Mesenchymal stem cell (in vitro differentiated cells and primary cell): ENCODE measurements around the gene MEGF11.

Source experiments
- DNase-seq: peaks from one replicate; pipeline ENCODE4 v3.0.0-alpha.2; 2013
- H2AFZ ChIP-seq: one replicate; pipeline ENCODE4 v1.6.1; 2013; ENCODE audit warnings: low read depth, mild to moderate bottlenecking, control low read depth, inconsistent platforms, low read length, moderate library complexity
- H2AK5ac ChIP-seq: 2 replicates; pipeline ENCODE4 v1.6.1; 2013; ENCODE audit warnings: low read length, moderate library complexity, mild to moderate bottlenecking, inconsistent platforms; ENCODE audit not compliant: severe bottlenecking
- H2BK120ac ChIP-seq: one replicate; pipeline ENCODE4 v1.6.1; 2013; ENCODE audit warnings: low read depth, mild to moderate bottlenecking, inconsistent platforms, low read length, moderate library complexity
- H2BK12ac ChIP-seq, 2 experiments: one replicate each; pipeline ENCODE4 v1.6.1; 2013; ENCODE audit warnings: inconsistent platforms in 2 of 2, low read length in 2 of 2, mild to moderate bottlenecking in 2 of 2, moderate library complexity in 2 of 2, control low read depth in 1 of 2
- H2BK15ac ChIP-seq: one replicate; pipeline ENCODE4 v1.6.1; 2013; ENCODE audit warnings: mild to moderate bottlenecking, low read depth, inconsistent platforms; ENCODE audit not compliant: poor library complexity, severe bottlenecking
- H2BK5ac ChIP-seq: 2 replicates; pipeline ENCODE4 v1.6.1; 2013; ENCODE audit warnings: low read depth, mild to moderate bottlenecking, low read length, control low read depth, inconsistent platforms; ENCODE audit not compliant: poor library complexity, severe bottlenecking
- H3K14ac ChIP-seq, 2 experiments: one replicate each; pipeline ENCODE4 v1.6.1; 2013; ENCODE audit warnings: inconsistent platforms in 2 of 2, low read length in 2 of 2, control low read depth in 1 of 2, mild to moderate bottlenecking in 1 of 2, moderate library complexity in 1 of 2
- H3K18ac ChIP-seq, 2 experiments: one replicate each; pipeline ENCODE4 v1.6.1; 2013; ENCODE audit warnings: inconsistent platforms in 2 of 2, low read length in 2 of 2, control low read depth in 1 of 2, low read depth in 1 of 2, mild to moderate bottlenecking in 1 of 2
- H3K23ac ChIP-seq, 2 experiments: one replicate each; pipeline ENCODE4 v1.6.1; 2013; ENCODE audit warnings: inconsistent platforms in 2 of 2, low read length in 2 of 2, mild to moderate bottlenecking in 2 of 2, moderate library complexity in 2 of 2, control low read depth in 1 of 2
- H3K27ac ChIP-seq: 2 replicates; pipeline ENCODE4 v1.5.1; 2013; ENCODE audit warnings: mild to moderate bottlenecking, moderate library complexity, low read length, control low read depth, inconsistent platforms; ENCODE audit not compliant: poor library complexity, severe bottlenecking
- H3K27me3 ChIP-seq, 2 experiments: 2 replicates each; pipeline versions ENCODE4 v1.6.1 to v1.7.0; 2013; ENCODE audit warnings: low read length in 2 of 2, mild to moderate bottlenecking in 2 of 2, moderate library complexity in 2 of 2, control low read depth in 1 of 2, inconsistent platforms in 1 of 2; ENCODE audit not compliant: control insufficient read depth in 1 of 2, insufficient read depth in 1 of 2
- H3K36me3 ChIP-seq, 2 experiments: 2 replicates each; pipeline versions ENCODE4 v1.6.1 to v1.7.0; 2013; ENCODE audit warnings: low read length in 2 of 2, control low read depth in 1 of 2, inconsistent platforms in 1 of 2, low read depth in 1 of 2, mild to moderate bottlenecking in 1 of 2; ENCODE audit not compliant: insufficient read depth in 2 of 2, control insufficient read depth in 1 of 2
- H3K4ac ChIP-seq, 2 experiments: one replicate each; pipeline ENCODE4 v1.6.1; 2013; ENCODE audit warnings: inconsistent platforms in 2 of 2, low read length in 2 of 2, mild to moderate bottlenecking in 2 of 2, moderate library complexity in 2 of 2, control low read depth in 1 of 2, low read depth in 1 of 2
- H3K4me1 ChIP-seq: 2 replicates; pipeline ENCODE4 v1.6.1; 2013; ENCODE audit warnings: low read depth, low read length, control low read depth; ENCODE audit not compliant: control insufficient read depth, insufficient read depth
- H3K4me2 ChIP-seq: 2 replicates; pipeline ENCODE4 v1.6.1; 2013; ENCODE audit warnings: low read length, mild to moderate bottlenecking, inconsistent platforms; ENCODE audit not compliant: poor library complexity, severe bottlenecking
- H3K4me3 ChIP-seq, 2 experiments: 2 replicates each; pipeline versions ENCODE4 v1.5.1 to v1.7.0; 2013; ENCODE audit warnings: low read length in 2 of 2, mild to moderate bottlenecking in 2 of 2, control low read depth in 1 of 2, low read depth in 1 of 2; ENCODE audit not compliant: insufficient read depth in 1 of 2
- H3K79me1 ChIP-seq: replicated peaks from 2 replicates; pipeline ENCODE4 v1.6.1; 2013; ENCODE audit warnings: mild to moderate bottlenecking, control low read depth, low read length, inconsistent platforms; ENCODE audit not compliant: poor library complexity, severe bottlenecking
- H3K9ac ChIP-seq: 2 replicates; pipeline ENCODE4 v1.7.0; 2013; ENCODE audit warnings: mild to moderate bottlenecking, low read length, moderate library complexity
- H3K9me3 ChIP-seq: 2 replicates; pipeline ENCODE4 v1.7.0; 2013; ENCODE audit warnings: mild to moderate bottlenecking, low read length; ENCODE audit not compliant: control insufficient read depth
- H4K8ac ChIP-seq: one replicate; pipeline ENCODE4 v1.6.1; 2013; ENCODE audit warnings: inconsistent platforms, mild to moderate bottlenecking, low read length, moderate library complexity
- H4K91ac ChIP-seq: one replicate; pipeline ENCODE4 v1.6.1; 2013; ENCODE audit warnings: mild to moderate bottlenecking, low read length, inconsistent platforms
- WGBS: methylation state at CpG from one replicate; pipeline ENCODE4 v1.1.7; 2013; ENCODE audit warnings: mixed read lengths; 5-methylcytosine and 5-hydroxymethylcytosine counted together

The MEGF11 gene

DNA sequence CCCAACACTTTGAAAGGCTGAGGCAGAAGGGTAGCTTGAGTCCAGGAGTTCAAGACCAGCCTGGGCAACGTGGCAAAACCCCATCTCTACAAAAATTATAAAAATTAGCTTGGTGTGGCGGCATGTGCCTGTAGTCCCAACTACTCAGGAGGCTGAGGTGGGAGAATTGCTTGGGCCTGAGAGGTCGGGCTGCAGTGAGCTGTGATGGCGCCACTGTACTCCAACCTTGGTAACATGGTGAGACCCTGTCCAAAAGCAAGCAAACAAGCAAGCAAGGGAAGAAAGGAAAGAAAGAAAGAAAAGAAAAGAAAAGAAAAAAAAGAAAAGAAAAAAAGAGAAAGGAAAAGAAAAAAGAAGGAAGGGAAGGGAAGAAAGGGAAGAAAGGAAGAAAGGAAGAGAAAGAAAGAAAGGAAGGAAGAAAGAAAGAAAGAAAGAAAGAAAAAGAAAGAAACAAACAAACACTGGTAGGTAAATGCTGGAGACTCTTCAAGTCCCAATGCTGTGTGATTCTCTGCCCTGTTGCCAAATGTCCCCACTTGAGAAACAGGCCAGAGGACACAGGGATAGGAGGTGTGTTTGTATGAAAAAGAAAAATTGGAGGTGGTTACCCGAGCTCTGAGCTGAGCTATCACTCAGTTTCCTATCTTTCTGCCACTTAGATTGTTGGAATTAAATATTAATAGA is 263.1 kb downstream of the MEGF11 start:
- H4K91ac ChIP-seq: no peak overlapping the region
- no peaks in the 10 kb centered on the region for H3K9me3 ChIP-seq
- no peaks in the 10 kb centered on the region for H3K36me3 ChIP-seq
- WGBS: 65% methylated on average over 3 of the region's 5 CpGs
- H3K4me3 ChIP-seq: no peak overlapping the region
- H3K79me1 ChIP-seq: no peaks in the 10 kb centered on the region
- no peak for DNase-seq
- peaks cover 53 to 92% of the 10 kb centered on the region in 2 experiments for H3K27me3 ChIP-seq
- peaks cover 3% of the 10 kb centered on the region for H3K4me1 ChIP-seq
- no peak overlapping the region for H2BK12ac ChIP-seq
- no peak overlapping the region for H3K14ac ChIP-seq
- H2BK120ac ChIP-seq: no peak overlapping the region
- H3K23ac ChIP-seq: no peak overlapping the region
- H3K18ac ChIP-seq: no peak overlapping the region
- no peak overlapping the region for H3K4ac ChIP-seq
- no peak overlapping the region for H3K9ac ChIP-seq
- no peak overlapping the region for H2BK5ac ChIP-seq
- no peak overlapping the region for H3K4me2 ChIP-seq
- no peak overlapping the region for H2AK5ac ChIP-seq
- H4K8ac ChIP-seq: no peak overlapping the region
- H2AFZ ChIP-seq: no peak overlapping the region
- no peak overlapping the region for H2BK15ac ChIP-seq
- H3K27ac ChIP-seq: no peak overlapping the region

DNA sequence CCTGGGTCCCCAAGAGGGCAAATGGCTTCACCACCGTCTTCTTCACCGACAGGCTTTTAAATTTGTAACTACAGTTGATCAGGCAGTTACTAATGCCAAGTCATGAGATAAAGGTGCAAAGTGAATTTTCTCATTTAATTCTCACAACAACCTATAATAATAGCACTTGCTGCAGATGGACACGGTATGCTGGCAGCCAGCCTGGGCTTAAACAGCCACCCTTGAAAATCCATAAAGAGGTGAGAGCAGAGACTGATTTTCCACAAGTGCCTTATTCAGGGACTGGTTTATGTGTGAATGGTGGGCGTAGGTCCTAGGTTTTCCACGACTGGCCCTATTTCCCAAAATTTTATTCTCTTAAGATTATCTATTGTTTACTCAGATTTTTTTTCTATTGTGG is 266.4 kb downstream of the MEGF11 start:
- Histone ChIP-seq H2BK15ac (no peak overlapping the region), H3K79me1 (no peaks in the 10 kb centered on the region), H3K27me3 (peaks cover 49 to 88% of the 10 kb centered on the region in 2 experiments), H2AFZ (no peak overlapping the region), H3K14ac (no peak overlapping the region), H3K23ac (no peak overlapping the region), H3K27ac (no peak overlapping the region), H3K4me1 (peaks cover 6% of the 10 kb centered on the region), H4K91ac (no peak overlapping the region), H3K36me3 (no peaks in the 10 kb centered on the region), H4K8ac (no peak overlapping the region), H3K18ac (no peak overlapping the region), H3K9me3 (no peaks in the 10 kb centered on the region), H2BK5ac (no peak overlapping the region), H3K9ac (no peak overlapping the region), H3K4me3 (no peak overlapping the region), H2BK12ac (no peak overlapping the region), H2AK5ac (no peak overlapping the region), H2BK120ac (no peak overlapping the region), H3K4me2 (no peak overlapping the region), H3K4ac (no peak overlapping the region)
- DNase-seq: no peak
- 87% methylated on average over 3 of the region's 5 CpGs for WGBS

DNA sequence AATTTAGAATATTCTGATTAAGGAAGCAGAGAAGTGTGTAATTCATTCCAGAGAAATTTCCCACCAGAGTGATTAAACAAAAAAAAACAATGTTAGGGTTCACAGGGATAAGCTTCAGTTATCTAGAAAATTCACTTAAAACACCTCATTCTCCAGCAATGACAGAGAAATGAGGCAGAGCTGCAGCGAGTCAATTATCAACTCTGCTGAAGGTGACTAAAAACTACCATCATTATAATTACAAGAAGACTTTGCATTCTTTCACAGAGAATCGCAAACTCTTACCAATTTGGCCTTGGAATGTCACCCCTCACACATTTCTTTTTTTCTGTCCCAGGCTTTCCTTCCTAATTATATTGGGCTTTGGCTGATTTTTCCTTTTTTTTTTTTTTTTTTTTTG is 267.1 kb downstream of the MEGF11 start:
- no peaks in the 10 kb centered on the region for H3K36me3 ChIP-seq
- no peak overlapping the region for H2BK5ac ChIP-seq
- DNase-seq: no peak
- H3K23ac ChIP-seq: no peak overlapping the region
- no peak overlapping the region for H3K27ac ChIP-seq
- peaks cover 9% of the 10 kb centered on the region for H3K4me1 ChIP-seq
- no peak overlapping the region for H2BK15ac ChIP-seq
- H4K91ac ChIP-seq: no peak overlapping the region
- no peak overlapping the region for H4K8ac ChIP-seq
- H3K9me3 ChIP-seq: no peaks in the 10 kb centered on the region
- H2BK12ac ChIP-seq: no peak overlapping the region
- H3K9ac ChIP-seq: no peak overlapping the region
- no peak overlapping the region for H3K4ac ChIP-seq
- peaks cover 49 to 86% of the 10 kb centered on the region in 2 experiments for H3K27me3 ChIP-seq
- no peak overlapping the region for H2AFZ ChIP-seq
- no peak overlapping the region for H3K14ac ChIP-seq
- no peak overlapping the region for H3K4me3 ChIP-seq
- WGBS: 20% methylated on average over 2 of the region's 2 CpGs
- H3K4me2 ChIP-seq: no peak overlapping the region
- no peak overlapping the region for H2AK5ac ChIP-seq
- no peaks in the 10 kb centered on the region for H3K79me1 ChIP-seq
- no peak overlapping the region for H3K18ac ChIP-seq
- no peak overlapping the region for H2BK120ac ChIP-seq

DNA sequence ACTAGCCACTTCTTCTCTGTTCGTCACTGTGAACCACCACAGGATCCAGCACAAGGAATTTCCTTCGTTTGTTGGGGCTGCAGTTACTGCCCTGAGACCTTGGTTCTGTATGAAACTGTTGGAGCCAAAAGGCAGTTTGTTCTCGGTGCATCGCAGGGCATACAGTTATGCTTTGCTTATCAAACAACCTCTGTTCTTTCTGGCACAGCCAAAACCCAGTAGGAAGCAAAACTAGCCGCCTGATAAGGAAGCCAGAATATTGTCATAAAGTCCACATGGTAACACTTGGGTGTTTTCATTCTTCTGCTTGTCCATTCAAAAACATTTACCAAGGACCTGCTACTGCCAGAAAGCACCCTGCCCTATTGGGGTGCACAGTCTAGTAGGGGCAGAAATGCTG is 268.2 kb downstream of the MEGF11 start:
- no peak overlapping the region for H3K18ac ChIP-seq
- no peak overlapping the region for H3K27ac ChIP-seq
- DNase-seq: no peak
- H4K91ac ChIP-seq: no peak overlapping the region
- H2AK5ac ChIP-seq: no peak overlapping the region
- no peak overlapping the region for H3K4me3 ChIP-seq
- no peak overlapping the region for H3K9ac ChIP-seq
- 85% methylated on average over 5 of the region's 5 CpGs for WGBS
- no peak overlapping the region for H2BK12ac ChIP-seq
- no peaks in the 10 kb centered on the region for H3K36me3 ChIP-seq
- H2BK120ac ChIP-seq: no peak overlapping the region
- no peak overlapping the region for H3K4ac ChIP-seq
- H3K14ac ChIP-seq: no peak overlapping the region
- peaks cover 45 to 80% of the 10 kb centered on the region in 2 experiments for H3K27me3 ChIP-seq
- peaks cover 11% of the 10 kb centered on the region for H3K4me1 ChIP-seq
- no peak overlapping the region for H2BK15ac ChIP-seq
- no peak overlapping the region for H3K4me2 ChIP-seq
- H2BK5ac ChIP-seq: no peak overlapping the region
- H3K23ac ChIP-seq: no peak overlapping the region
- H3K79me1 ChIP-seq: no peaks in the 10 kb centered on the region
- no peak overlapping the region for H4K8ac ChIP-seq
- no peaks in the 10 kb centered on the region for H3K9me3 ChIP-seq
- no peak overlapping the region for H2AFZ ChIP-seq
